Measurements from ENCODE around the gene C1QB.

C1QB gene

GRCh38 chr1:22652881-22653316, at the start of gene C1QB:
Gene C1QB (plus strand): TSS chr1:22653236. CDS start chr1:22659463, 6,227 bp downstream.
- no peak for DNase-seq (ENCODE audit: low read depth in 1 of 2, low spot score in 1 of 2)

- DNase-seq (ENCODE audit: low read depth in 1 of 2, low spot score in 1 of 2) = no peak
Measured at GRCh38 chr1:22606161-22606560, 46.9 kb upstream of the C1QB start.

GRCh38 chr1:22607154-22607553, 45.9 kb upstream of the C1QB start:
- no peak for DNase-seq (ENCODE audit: low read depth in 1 of 2, low spot score in 1 of 2)

GRCh38 chr1:22608361-22608760, 44.7 kb upstream of the C1QB start:
- no peak for DNase-seq (ENCODE audit: low read depth in 1 of 2, low spot score in 1 of 2)

- DNase-seq (ENCODE audit: low read depth in 1 of 2, low spot score in 1 of 2) = no peak
Measured at GRCh38 chr1:22609291-22609690, 43.7 kb upstream of the C1QB start.

- no peak for DNase-seq (ENCODE audit: low read depth in 1 of 2, low spot score in 1 of 2)
Measured at GRCh38 chr1:22611530-22611947, 41.5 kb upstream of the C1QB start.

GRCh38 chr1:22612671-22613571, 40.1 kb upstream of the C1QB start:
- no peak for DNase-seq (ENCODE audit: low read depth in 1 of 2, low spot score in 1 of 2)

- DNase-seq (ENCODE audit: low read depth in 1 of 2, low spot score in 1 of 2) = no peak
Measured at GRCh38 chr1:22613572-22613918, 39.5 kb upstream of the C1QB start.

GRCh38 chr1:22613951-22614350, 39.1 kb upstream of the C1QB start:
- no peak for DNase-seq (ENCODE audit: low read depth in 1 of 2, low spot score in 1 of 2)

GRCh38 chr1:22615886-22616285, 37.1 kb upstream of the C1QB start:
- no peak for DNase-seq (ENCODE audit: low read depth in 1 of 2, low spot score in 1 of 2)

- no peak for DNase-seq (ENCODE audit: low read depth in 1 of 2, low spot score in 1 of 2)
Measured at GRCh38 chr1:22616571-22616970, 36.5 kb upstream of the C1QB start.

GRCh38 chr1:22618056-22618455, 35.0 kb upstream of the C1QB start:
- DNase-seq (ENCODE audit: low read depth in 1 of 2, low spot score in 1 of 2) = no peak

GRCh38 chr1:22619252-22619651, 33.8 kb upstream of the C1QB start:
- DNase-seq (ENCODE audit: low read depth in 1 of 2, low spot score in 1 of 2) = no peak

- no peak for DNase-seq (ENCODE audit: low read depth in 1 of 2, low spot score in 1 of 2)
Measured at GRCh38 chr1:22619798-22620197, 33.2 kb upstream of the C1QB start.

- no peak for DNase-seq (ENCODE audit: low read depth in 1 of 2, low spot score in 1 of 2)
Measured at GRCh38 chr1:22621761-22622160, 31.3 kb upstream of the C1QB start.

GRCh38 chr1:22625262-22625925, 27.6 kb upstream of the C1QB start:
- no peak for DNase-seq (ENCODE audit: low read depth in 1 of 2, low spot score in 1 of 2)

- no peak for DNase-seq (ENCODE audit: low read depth in 1 of 2, low spot score in 1 of 2)
Measured at GRCh38 chr1:22626237-22627157, 26.5 kb upstream of the C1QB start.

GRCh38 chr1:22627331-22627730, 25.7 kb upstream of the C1QB start:
- DNase-seq (ENCODE audit: low read depth in 1 of 2, low spot score in 1 of 2) = no peak

- DNase-seq (ENCODE audit: low read depth in 1 of 2, low spot score in 1 of 2) = no peak
Measured at GRCh38 chr1:22628698-22629444, 24.2 kb upstream of the C1QB start.

- no peak for DNase-seq (ENCODE audit: low read depth in 1 of 2, low spot score in 1 of 2)
Measured at GRCh38 chr1:22629886-22630285, 23.1 kb upstream of the C1QB start.

All from activated CD4-positive, alpha-beta T cell treated with anti-CD3 and anti-CD28 coated beads, Interleukin-2, amount 50 U/mL, for 24 hours (primary cell).